GM21529 (cell line): ENCODE data around the gene ZNF682.
"Not testable (repeated sequence)": the region's sequence is repeated elsewhere in the genome, so short reads cannot be mapped to it uniquely, and the experiment has no call there.

Source experiments
- ATAC-seq: cut with Tn5 transposase; IDR thresholded peaks from one replicate; pipeline ENCODE4 v1.9.1; 2021; ENCODE audit not compliant: unreplicated experiment

ZNF682 gene

GRCh38 chr19:20039203-20039723, at the start of gene ZNF682:
Gene ZNF682 (minus strand): TSS chr19:20039505. CDS start chr19:20039345, 160 bp downstream.
- ATAC-seq: peak; percentile 95

- not testable (repeated sequence) for ATAC-seq
These were observed 43.6 kb upstream of the ZNF682 start for GRCh38 chr19:20082876-20083275.

GRCh38 chr19:20082232-20082833, 43.0 kb upstream of the ZNF682 start:
- not testable (repeated sequence) for ATAC-seq

- no peak for ATAC-seq
These were observed 41.4 kb upstream of the ZNF682 start for GRCh38 chr19:20080656-20081055.

- ATAC-seq: no peak
These were observed 40.2 kb upstream of the ZNF682 start for GRCh38 chr19:20079476-20079875.

GRCh38 chr19:20078581-20079031, 39.3 kb upstream of the ZNF682 start:
- no peak for ATAC-seq

GRCh38 chr19:20077791-20078463, 38.6 kb upstream of the ZNF682 start, which contains the start of gene ZNF90:
Gene ZNF90 (plus strand): TSS chr19:20078000. CDS start chr19:20078133, 133 bp downstream.
- peak; percentile 78 for ATAC-seq

GRCh38 chr19:20072936-20073335, 33.6 kb upstream of the ZNF682 start:
- ATAC-seq: no peak

GRCh38 chr19:20070691-20071090, 31.4 kb upstream of the ZNF682 start:
- ATAC-seq: no peak

GRCh38 chr19:20068559-20068958, 29.3 kb upstream of the ZNF682 start:
- not testable (repeated sequence) for ATAC-seq

- ATAC-seq: no peak
These were observed 28.6 kb upstream of the ZNF682 start for GRCh38 chr19:20067943-20068342.

GRCh38 chr19:20066861-20067260, 27.6 kb upstream of the ZNF682 start:
- no peak for ATAC-seq

- no peak for ATAC-seq
These were observed 21.0 kb upstream of the ZNF682 start for GRCh38 chr19:20060282-20060681.

GRCh38 chr19:20058738-20059137, 19.4 kb upstream of the ZNF682 start:
- not testable (repeated sequence) for ATAC-seq

- ATAC-seq: peak; percentile 89
These were observed 12.8 kb upstream of the ZNF682 start for GRCh38 chr19:20051841-20052768.

GRCh38 chr19:20045742-20046141, 6.4 kb upstream of the ZNF682 start:
- ATAC-seq: not testable (repeated sequence)

GRCh38 chr19:20044663-20045062, 5.4 kb upstream of the ZNF682 start:
- ATAC-seq: no peak

- no peak for ATAC-seq
These were observed 725 bp downstream of the ZNF682 start for GRCh38 chr19:20038358-20039202.

GRCh38 chr19:20035935-20036334, 3.4 kb downstream of the ZNF682 start:
- ATAC-seq: no peak

GRCh38 chr19:20028611-20029010, 10.7 kb downstream of the ZNF682 start:
- no peak for ATAC-seq
